M059J (cell line): Measurements from ENCODE around the gene CAMK2B. TPM values are rescaled to one million over a fixed set of nuclear protein-coding genes. Genes with fewer than 3 reads are reported as not detected.
"Not testable (repeated sequence)": the region's sequence is repeated elsewhere in the genome, so short reads cannot be mapped to it uniquely, and the experiment has no call there.

Source experiments
- DNase-seq: peaks from one replicate; pipeline ENCODE4 v3.0.0-alpha.2; 2012; ENCODE audit warnings: low read depth
- total RNA-seq: library from RNA; depleted of rRNA; stranded (reverse); fragments of >200 nt; shearing (Covaris generic); gene quantifications from 2 replicates; pipeline ENCODE4 v1.2.3, GENCODE V29; 2014

Gene CAMK2B
- total RNA-seq, 1 experiment from 2014 or later: 0.49 TPM

GRCh38 chr7:44217852-44218402 lies 107.5 kb downstream of the CAMK2B start:
- DNase-seq: no peak

- no peak for DNase-seq
These were observed 108.1 kb downstream of the CAMK2B start for GRCh38 chr7:44217223-44217714.

GRCh38 chr7:44216521-44217222 lies 108.7 kb downstream of the CAMK2B start:
- DNase-seq: no peak

- no peak for DNase-seq
These were observed 109.4 kb downstream of the CAMK2B start for GRCh38 chr7:44216019-44216418.

GRCh38 chr7:44215531-44215930 lies 109.9 kb downstream of the CAMK2B start:
- DNase-seq: no peak

GRCh38 chr7:44213877-44214388 lies 111.5 kb downstream of the CAMK2B start:
- no peak for DNase-seq

- DNase-seq: no peak
These were observed 112.1 kb downstream of the CAMK2B start for GRCh38 chr7:44213206-44213876.

GRCh38 chr7:44212581-44213184 lies 112.7 kb downstream of the CAMK2B start:
- no peak for DNase-seq

- no peak for DNase-seq
These were observed 113.4 kb downstream of the CAMK2B start for GRCh38 chr7:44212018-44212417.

- DNase-seq: no peak
These were observed 114.2 kb downstream of the CAMK2B start for GRCh38 chr7:44211126-44211675.

GRCh38 chr7:44210107-44210506 lies 115.3 kb downstream of the CAMK2B start:
- DNase-seq: no peak

- no peak for DNase-seq
These were observed 117.3 kb downstream of the CAMK2B start for GRCh38 chr7:44208085-44208484.

GRCh38 chr7:44206008-44206407 lies 119.4 kb downstream of the CAMK2B start:
- no peak for DNase-seq

GRCh38 chr7:44201813-44202212 lies 123.6 kb downstream of the CAMK2B start:
- peak; percentile 40 for DNase-seq

GRCh38 chr7:44200699-44201461 lies 124.5 kb downstream of the CAMK2B start, which contains the start of gene YKT6:
Gene YKT6 (plus strand): TSS chr7:44200978. CDS start chr7:44201136, 158 bp downstream.
- peak; percentile 97 for DNase-seq

- DNase-seq: not testable (repeated sequence)
These were observed 125.2 kb downstream of the CAMK2B start for GRCh38 chr7:44200163-44200562.

- DNase-seq: no peak
These were observed 127.9 kb downstream of the CAMK2B start for GRCh38 chr7:44197474-44197873.

GRCh38 chr7:44196450-44196872 lies 128.9 kb downstream of the CAMK2B start:
- peak; percentile 63 for DNase-seq

- peak; percentile 68 for DNase-seq
These were observed 129.5 kb downstream of the CAMK2B start for GRCh38 chr7:44195889-44196288.

GRCh38 chr7:44194562-44195145 lies 130.7 kb downstream of the CAMK2B start:
- no peak for DNase-seq

GRCh38 chr7:44194069-44194468 lies 131.3 kb downstream of the CAMK2B start:
- peak; percentile 61 for DNase-seq
